Suprapubic skin (tissue), 3 donors: ENCODE measurements around the gene RNF17.

ENCODE experiments used
- CTCF ChIP-seq, 2 donors: fragments of 200-600 bp in 1 of 2; fragments of 450-650 bp in 1 of 2; sonication (generic) in 1 of 2; IDR thresholded peaks; one replicate each; pipeline ENCODE4 v1.5.1; 2016 to 2019; ENCODE audit warnings: antibody characterized with exemption in 2 of 2, mild to moderate bottlenecking in 1 of 2, moderate library complexity in 1 of 2
- POLR2A ChIP-seq, 2 donors: fragments of 450-650 bp; IDR thresholded peaks; one replicate each; pipeline ENCODE4 v1.6.1; 2017; ENCODE audit warnings: antibody characterized with exemption in 2 of 2, mild to moderate bottlenecking in 2 of 2, moderate library complexity in 2 of 2

GRCh38 chr13:24725379-24725778, 38.6 kb upstream of the RNF17 start:
- no peak for TF ChIP-seq POLR2A (IDR thresholded peaks at IDR 0.05)
- TF ChIP-seq CTCF (IDR thresholded peaks at IDR 0.05), result no peak
